A549 (cell line): ENCODE measurements around the gene ZNF583.

Experiments
- CEBPB ChIP-seq, 2 experiments: fragments of >200 bp in 1 of 2; sonication (Bioruptor Twin) in 1 of 2; formaldehyde crosslinking in 1 of 2; IDR thresholded peaks; 2 replicates each; pipeline ENCODE4 v1.6.1; 2012 to 2016
- TF ChIP-seq, protein P1 (sequence below): fragments of >200 bp; sonication (Bioruptor Twin); formaldehyde crosslinking; IDR thresholded peaks from 3 replicates; pipeline ENCODE4 v1.5.1; 2016

DNA sequence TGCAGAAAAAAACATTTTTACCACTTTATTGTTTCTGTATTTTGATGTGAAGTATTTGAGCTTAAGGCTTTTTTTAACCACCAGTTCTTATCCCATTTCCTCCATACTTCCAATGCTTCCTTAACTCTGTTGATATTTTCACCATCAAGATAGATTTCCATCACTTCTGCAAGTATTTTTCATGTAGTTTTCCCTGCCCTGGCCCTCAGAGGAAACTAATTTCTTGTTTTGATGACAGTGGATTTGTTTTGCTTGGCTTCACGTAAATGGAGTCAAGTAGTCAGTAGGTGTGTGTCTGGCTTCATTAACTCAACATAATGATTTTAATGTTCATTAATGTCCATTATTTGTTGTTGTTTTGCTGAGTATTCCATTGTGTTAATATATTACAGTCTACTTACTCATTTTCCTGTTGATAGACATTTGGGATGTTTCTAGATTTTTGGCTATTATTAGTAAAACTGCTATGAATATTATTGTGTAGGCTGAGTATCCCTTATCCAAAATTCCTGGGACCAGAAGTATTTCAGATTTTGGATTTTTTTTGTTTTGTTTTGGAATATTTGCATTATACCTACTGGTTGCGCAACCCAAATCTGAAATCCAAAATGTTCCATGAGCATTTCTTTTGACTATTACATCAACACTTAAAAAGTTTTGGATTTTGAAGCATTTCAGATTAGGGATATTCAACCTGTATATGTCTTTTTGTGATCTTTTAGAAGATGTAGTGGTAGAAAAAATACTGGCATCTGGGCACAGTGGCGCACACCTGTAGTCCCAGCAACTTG, 34.1 kb upstream of the ZNF583 start:
- TF ChIP-seq, protein P1, sequence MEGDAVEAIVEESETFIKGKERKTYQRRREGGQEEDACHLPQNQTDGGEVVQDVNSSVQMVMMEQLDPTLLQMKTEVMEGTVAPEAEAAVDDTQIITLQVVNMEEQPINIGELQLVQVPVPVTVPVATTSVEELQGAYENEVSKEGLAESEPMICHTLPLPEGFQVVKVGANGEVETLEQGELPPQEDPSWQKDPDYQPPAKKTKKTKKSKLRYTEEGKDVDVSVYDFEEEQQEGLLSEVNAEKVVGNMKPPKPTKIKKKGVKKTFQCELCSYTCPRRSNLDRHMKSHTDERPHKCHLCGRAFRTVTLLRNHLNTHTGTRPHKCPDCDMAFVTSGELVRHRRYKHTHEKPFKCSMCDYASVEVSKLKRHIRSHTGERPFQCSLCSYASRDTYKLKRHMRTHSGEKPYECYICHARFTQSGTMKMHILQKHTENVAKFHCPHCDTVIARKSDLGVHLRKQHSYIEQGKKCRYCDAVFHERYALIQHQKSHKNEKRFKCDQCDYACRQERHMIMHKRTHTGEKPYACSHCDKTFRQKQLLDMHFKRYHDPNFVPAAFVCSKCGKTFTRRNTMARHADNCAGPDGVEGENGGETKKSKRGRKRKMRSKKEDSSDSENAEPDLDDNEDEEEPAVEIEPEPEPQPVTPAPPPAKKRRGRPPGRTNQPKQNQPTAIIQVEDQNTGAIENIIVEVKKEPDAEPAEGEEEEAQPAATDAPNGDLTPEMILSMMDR = no peak
- peak; percentile 62 to 78; a peak in 3 of 4 replicates for TF ChIP-seq CEBPB (IDR thresholded peaks at IDR 0.05)
